NT2/D1 (cell line): ENCODE results near the gene SLC38A10.

Experiments
- SUZ12 ChIP-seq: IDR thresholded peaks from 2 replicates; pipeline ENCODE4 v1.6.1; 2011; ENCODE audit not compliant: insufficient read length, insufficient read depth; ENCODE audit errors: extremely low read depth
- YY1 ChIP-seq: IDR thresholded peaks from 2 replicates; pipeline ENCODE4 v1.6.1; 2011; ENCODE audit not compliant: insufficient read length, insufficient read depth
- ZNF274 ChIP-seq: IDR thresholded peaks from 2 replicates; pipeline ENCODE4 v1.6.1; 2011; ENCODE audit warnings: mild to moderate bottlenecking, low read depth, low read length

GRCh38 chr17:81263371-81264181 lies 31.5 kb downstream of the SLC38A10 start:
- TF ChIP-seq YY1: no peak
- no peak for TF ChIP-seq ZNF274
- no peak for TF ChIP-seq SUZ12
